Lower leg skin (tissue), 3 donors: ENCODE data around the gene RASAL1.

Experiments used
- CTCF ChIP-seq, 3 donors: fragments of 450-650 bp; IDR thresholded peaks; one replicate each; pipeline ENCODE4 v1.5.1; 2016; ENCODE audit warnings: antibody characterized with exemption in 3 of 3, mild to moderate bottlenecking in 3 of 3, moderate library complexity in 2 of 3
- POLR2A ChIP-seq, 2 donors: fragments of 450-650 bp; IDR thresholded peaks; one replicate each; pipeline ENCODE4 v1.6.1; 2016 to 2017; ENCODE audit warnings: antibody characterized with exemption in 2 of 2, mild to moderate bottlenecking in 1 of 2, moderate library complexity in 1 of 2

GRCh38 chr12:113111247-113111646 lies 24.3 kb downstream of the RASAL1 start:
- no peak for TF ChIP-seq CTCF (IDR thresholded peaks at IDR 0.05)
- no peak for TF ChIP-seq POLR2A (IDR thresholded peaks at IDR 0.05)
